HG02943 (cell line): ENCODE results near the gene UBR3.
A peak's percentile ranks its signal among the peaks of the same experiment; 100 is the strongest.
"Not testable (repeated sequence)": the region's sequence is repeated elsewhere in the genome, so short reads cannot be mapped to it uniquely, and the experiment has no call there.

Source experiments
- ATAC-seq: cut with Tn5 transposase; IDR thresholded peaks from one replicate; pipeline ENCODE4 v1.9.1; 2021; ENCODE audit warnings: mild to moderate bottlenecking, low read depth, moderate library complexity; ENCODE audit not compliant: unreplicated experiment

UBR3 gene, protein sequence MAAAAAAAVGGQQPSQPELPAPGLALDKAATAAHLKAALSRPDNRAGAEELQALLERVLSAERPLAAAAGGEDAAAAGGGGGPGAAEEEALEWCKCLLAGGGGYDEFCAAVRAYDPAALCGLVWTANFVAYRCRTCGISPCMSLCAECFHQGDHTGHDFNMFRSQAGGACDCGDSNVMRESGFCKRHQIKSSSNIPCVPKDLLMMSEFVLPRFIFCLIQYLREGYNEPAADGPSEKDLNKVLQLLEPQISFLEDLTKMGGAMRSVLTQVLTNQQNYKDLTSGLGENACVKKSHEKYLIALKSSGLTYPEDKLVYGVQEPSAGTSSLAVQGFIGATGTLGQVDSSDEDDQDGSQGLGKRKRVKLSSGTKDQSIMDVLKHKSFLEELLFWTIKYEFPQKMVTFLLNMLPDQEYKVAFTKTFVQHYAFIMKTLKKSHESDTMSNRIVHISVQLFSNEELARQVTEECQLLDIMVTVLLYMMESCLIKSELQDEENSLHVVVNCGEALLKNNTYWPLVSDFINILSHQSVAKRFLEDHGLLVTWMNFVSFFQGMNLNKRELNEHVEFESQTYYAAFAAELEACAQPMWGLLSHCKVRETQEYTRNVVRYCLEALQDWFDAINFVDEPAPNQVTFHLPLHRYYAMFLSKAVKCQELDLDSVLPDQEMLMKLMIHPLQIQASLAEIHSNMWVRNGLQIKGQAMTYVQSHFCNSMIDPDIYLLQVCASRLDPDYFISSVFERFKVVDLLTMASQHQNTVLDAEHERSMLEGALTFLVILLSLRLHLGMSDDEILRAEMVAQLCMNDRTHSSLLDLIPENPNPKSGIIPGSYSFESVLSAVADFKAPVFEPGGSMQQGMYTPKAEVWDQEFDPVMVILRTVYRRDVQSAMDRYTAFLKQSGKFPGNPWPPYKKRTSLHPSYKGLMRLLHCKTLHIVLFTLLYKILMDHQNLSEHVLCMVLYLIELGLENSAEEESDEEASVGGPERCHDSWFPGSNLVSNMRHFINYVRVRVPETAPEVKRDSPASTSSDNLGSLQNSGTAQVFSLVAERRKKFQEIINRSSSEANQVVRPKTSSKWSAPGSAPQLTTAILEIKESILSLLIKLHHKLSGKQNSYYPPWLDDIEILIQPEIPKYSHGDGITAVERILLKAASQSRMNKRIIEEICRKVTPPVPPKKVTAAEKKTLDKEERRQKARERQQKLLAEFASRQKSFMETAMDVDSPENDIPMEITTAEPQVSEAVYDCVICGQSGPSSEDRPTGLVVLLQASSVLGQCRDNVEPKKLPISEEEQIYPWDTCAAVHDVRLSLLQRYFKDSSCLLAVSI (N-terminal part only)

GRCh38 chr2:169827272-169828140 lies at the start of gene UBR3:
TSS of gene UBR3 (plus strand) at chr2:169827454. CDS start at chr2:169827508, 54 bp downstream.
- peak; percentile 74 for ATAC-seq

GRCh38 chr2:169778446-169778845 lies 48.8 kb upstream of the UBR3 start:
- no peak for ATAC-seq

DNA sequence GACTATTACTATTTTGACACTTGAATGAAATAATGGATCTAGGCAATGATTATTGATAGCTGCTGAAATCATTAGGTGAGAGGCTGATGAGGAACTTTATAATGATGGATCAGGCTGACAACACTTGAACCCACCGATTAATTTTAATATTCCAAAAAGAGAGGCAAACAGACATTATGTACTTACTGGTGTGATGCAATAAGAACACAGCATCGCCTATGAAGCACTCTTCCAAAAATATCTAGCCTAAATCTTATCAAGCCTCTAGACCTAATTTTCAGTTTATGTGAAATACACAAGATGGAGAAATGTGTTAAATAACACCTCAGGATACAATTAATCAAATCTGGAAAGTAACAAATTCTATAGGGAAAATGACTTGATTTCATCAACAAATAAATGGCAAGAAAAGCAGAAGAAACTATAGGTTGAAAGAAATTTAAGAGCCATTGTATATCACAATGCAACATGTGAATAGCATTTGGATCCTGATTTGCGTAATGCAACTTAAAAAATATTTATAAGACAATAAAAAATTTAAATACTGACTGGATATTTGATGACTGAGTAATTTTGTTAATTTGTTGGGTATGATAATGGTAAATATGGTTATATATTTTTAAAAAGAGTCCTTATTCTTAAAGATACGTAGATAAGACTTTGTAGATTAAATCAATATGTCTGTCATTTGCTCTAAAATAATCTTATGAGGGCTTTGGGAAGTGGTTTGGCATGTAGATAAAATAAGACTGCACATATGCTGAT lies 45.8 kb upstream of the UBR3 start:
- no peak for ATAC-seq

DNA sequence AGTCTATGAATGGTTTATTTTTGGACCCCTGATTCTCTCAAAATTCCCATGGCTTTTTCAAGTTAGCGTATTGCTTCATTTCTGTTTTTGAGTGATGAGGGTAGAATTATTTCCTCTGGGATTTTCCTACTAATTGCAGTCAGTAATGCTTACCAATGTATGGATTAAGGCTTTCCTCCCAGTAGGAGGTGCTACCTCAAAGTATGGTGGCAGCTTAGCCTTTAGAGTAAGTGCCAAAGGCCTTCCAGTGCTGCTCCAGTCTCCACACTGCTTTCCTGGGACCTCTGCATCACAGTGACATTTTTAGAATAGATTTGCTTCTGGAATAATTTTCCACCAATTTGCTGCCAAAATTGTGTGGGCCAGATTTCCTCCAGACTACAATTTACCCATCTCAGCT lies 44.7 kb upstream of the UBR3 start:
- no peak for ATAC-seq

GRCh38 chr2:169790581-169790980 lies 36.7 kb upstream of the UBR3 start:
- no peak for ATAC-seq

DNA sequence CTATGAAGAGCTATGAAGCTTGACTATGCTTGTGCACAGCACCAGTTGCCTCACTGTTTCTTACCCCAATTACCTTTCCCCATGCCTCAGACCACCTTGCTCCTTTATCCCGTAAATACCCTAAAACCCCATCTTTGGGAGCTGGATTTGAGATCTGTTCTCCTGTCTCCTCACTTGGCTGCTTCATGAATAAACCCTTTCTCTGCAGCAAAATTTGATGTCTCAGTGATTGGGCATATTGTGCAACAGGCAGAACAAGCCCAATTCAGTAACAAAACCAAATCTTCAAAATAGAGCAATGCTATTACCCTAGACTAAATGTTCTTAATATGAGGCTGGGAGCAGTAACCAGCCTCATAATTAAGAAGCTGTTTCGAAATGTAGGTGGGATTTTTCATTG lies 32.1 kb upstream of the UBR3 start:
- ATAC-seq = no peak

GRCh38 chr2:169796441-169796840 lies 30.8 kb upstream of the UBR3 start:
- no peak for ATAC-seq

DNA sequence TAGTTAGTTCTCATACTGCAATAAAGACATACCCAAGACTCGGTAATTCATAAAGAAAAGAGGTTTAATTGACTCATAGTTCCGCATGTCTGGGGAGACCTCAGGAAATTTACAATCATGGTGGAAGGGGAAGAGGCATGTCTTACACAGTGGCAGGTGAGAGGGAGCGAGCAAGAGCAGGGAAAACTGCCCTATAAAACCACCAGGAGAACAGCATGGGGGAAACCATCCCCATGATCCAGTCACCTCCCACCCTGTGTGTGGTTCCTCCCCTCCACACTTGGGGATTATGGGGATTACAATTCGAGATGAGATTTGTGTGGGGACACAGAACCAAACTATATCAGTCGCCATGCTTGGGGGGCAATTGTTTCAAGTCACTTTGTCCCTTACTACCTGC lies 29.7 kb upstream of the UBR3 start:
- ATAC-seq = no peak

DNA sequence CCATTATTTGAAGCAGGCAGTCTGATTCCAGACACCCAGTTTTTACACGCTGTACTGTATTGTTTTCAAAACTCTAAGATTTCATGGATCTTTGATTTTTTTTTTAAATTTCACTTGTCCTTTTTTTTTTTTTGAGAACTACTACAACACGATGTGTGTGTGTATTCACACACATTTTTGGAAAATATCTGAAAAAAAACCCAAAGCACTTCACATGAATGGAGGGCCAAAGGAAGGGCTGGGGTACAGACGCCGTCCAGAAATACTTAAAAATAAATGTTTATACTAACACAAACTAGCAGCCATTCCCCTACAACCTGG lies 28.9 kb upstream of the UBR3 start:
- no peak for ATAC-seq

- ATAC-seq = peak; percentile 96
Observed at GRCh38 chr2:169798718-169799592, 28.3 kb upstream of the UBR3 start, which contains the start of gene SSB. TSS of gene SSB (plus strand) at chr2:169798871. CDS start at chr2:169800961, 2,090 bp downstream.

DNA sequence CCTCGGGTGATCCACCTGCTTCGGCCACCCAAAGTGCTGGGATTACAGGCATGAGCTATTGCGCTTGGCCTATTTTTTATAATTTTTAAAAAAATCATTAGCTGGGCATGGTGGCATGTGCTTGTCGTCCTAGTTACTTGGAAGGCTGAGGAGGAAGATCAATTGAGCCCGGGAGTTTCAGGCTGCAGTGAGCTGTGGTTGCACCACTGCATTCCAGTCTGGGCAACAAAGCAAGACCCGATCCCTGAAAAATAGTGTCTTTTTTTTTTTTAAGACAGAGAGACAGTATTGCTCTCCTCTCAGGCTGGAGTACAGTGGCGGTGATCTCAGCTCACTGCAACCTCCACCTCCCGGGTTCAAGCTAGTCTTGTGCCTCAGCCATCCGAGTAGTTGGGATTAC lies 23.8 kb upstream of the UBR3 start:
- no peak for ATAC-seq

DNA sequence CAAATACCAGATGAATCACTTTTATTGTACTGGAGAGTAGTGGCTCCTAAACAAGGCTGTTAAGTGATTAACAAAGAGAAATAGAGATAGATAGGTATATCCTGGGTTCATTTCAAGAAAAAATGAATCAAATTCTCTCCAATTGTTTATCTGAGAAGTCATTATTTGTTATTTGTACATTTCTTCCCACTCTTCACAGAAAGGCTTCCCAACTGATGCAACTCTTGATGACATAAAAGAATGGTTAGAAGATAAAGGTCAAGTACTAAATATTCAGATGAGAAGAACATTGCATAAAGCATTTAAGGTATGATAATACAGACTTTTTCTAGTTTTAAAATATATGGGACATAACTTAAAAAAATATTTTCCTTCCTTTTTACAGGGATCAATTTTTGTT lies 20.7 kb upstream of the UBR3 start:
- no peak for ATAC-seq

- no peak for ATAC-seq
Observed at GRCh38 chr2:169808221-169808620, 19.0 kb upstream of the UBR3 start.

DNA sequence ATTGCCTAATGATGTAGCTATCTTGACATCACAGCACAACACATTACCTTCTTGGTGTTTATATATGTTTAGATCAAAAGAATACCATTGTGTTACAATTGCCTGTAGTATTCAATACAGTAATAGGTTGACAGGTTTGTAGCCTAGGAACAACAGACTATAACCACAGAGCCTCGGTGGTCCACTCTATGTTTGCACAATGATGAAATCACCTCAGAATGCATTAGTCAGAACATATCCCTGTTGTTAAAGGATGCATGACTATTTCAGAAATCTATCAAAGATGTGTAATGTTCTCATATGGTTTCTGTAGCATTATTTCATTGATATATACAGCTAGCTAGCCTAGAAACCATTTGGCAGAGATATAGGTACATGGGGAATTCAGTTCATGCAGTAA lies 11.4 kb upstream of the UBR3 start:
- ATAC-seq = no peak

DNA sequence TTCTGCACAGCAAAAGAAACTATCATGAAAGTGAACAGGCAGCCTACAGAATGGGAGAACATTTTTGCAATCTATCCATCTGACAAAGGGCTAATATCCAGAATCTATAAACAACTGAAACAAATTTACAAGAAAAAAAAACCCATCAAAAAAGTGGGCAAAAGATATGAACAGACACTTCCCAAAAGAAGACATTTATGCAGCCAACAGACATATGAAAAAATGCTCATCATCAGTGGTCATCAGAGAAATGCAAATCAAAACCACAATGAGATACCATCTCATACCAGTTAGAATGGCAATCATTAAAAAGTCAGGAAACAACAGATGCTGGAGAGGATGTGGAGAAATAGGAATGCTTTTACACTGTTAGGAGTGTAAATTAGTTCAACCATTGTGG lies 10.3 kb upstream of the UBR3 start:
- ATAC-seq = not testable (repeated sequence)

DNA sequence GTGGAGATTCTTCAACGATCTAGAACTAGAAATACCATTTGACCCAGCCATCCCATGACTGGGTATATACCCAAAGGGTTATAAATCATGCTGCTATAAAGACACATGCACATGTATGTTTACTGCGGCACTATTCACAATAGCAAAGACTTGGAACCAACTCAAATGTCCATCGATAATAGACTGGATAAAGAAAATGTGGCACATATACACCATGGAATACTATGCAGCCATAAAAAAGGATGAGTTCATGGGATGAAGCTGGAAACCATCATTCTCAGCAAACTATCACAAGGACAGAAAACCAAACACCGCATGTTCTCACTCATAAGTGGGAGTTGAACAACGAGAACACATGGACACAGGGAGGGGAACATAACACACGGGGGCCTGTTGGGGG lies 9.9 kb upstream of the UBR3 start:
- ATAC-seq = not testable (repeated sequence)

GRCh38 chr2:169818241-169818640 lies 9.0 kb upstream of the UBR3 start:
- ATAC-seq = no peak

- ATAC-seq = no peak
Observed at GRCh38 chr2:169819106-169819505, 8.1 kb upstream of the UBR3 start.
